Measurements from ENCODE around the gene RASIP1. TPM values are rescaled to one million over a fixed set of nuclear protein-coding genes. Genes with fewer than 3 reads are reported as not detected.
"Not testable (repeated sequence)": the region's sequence is repeated elsewhere in the genome, so short reads cannot be mapped to it uniquely, and the experiment has no call there.

RASIP1 gene
- total and polyA plus RNA-seq, 2 of the 8 experiments (the other 6 are each of a cell fraction or from before 2014, with no cell fraction given): 9.3 to 11.4 TPM

DNA sequence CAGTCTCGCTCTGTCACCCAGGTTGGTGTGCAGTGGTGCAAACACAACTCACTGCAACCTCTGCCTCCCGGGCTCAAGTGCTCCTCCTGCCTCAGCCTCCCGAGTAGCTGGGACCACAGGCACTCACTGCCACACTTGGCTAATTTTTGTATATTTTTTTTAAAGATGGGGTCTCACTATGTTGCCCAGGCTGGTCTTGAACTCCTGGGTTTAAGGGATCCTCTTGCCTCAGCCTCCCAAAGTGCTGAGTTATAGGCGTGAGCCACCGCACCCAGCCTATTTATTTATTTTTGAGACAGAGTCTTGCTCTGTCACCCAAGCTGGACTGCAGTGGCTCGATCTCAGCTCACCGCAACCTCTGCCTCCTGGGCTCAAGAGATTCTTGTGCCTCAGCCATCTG, 53.8 kb downstream of the RASIP1 start:
- H3K56ac ChIP-seq (replicated peaks; ENCODE audit: insufficient read length, low read depth, low read length); H3K9ac ChIP-seq (replicated peaks in 1 of 4; ENCODE audit: extremely low read depth in 1 of 4, low read depth in 3 of 4, low read length in 3 of 4); H3K4me1 ChIP-seq (replicated peaks in 1 of 4; ENCODE audit: control insufficient read depth in 3 of 4, insufficient read depth in 4 of 4, low read length in 3 of 4); H4K8ac ChIP-seq (ENCODE audit: extremely low read depth, insufficient read depth, low read length); H3K4me2 ChIP-seq (ENCODE audit: insufficient read depth in 1 of 2, low read depth in 2 of 2, low read length in 2 of 2); H3K18ac ChIP-seq (ENCODE audit: extremely low read depth, low read length); H4K20me1 ChIP-seq (replicated peaks in 1 of 2; ENCODE audit: control insufficient read depth in 1 of 2, insufficient read depth in 2 of 2, low read length in 2 of 2); H2BK20ac ChIP-seq (ENCODE audit: low read length); H2BK120ac ChIP-seq (replicated peaks; ENCODE audit: low read depth, low read length); H3K9me3 ChIP-seq (ENCODE audit: insufficient read depth in 2 of 2, low read depth in 1 of 2, low read length in 1 of 2); H2BK5ac ChIP-seq (ENCODE audit: low read depth, low read length); H3K4ac ChIP-seq (replicated peaks; ENCODE audit: insufficient read length, low read depth, low read length); FAIRE-seq; H2BK12ac ChIP-seq (ENCODE audit: low read depth, low read length); H3K79me1 ChIP-seq (ENCODE audit: low read depth, low read length); H3K27me3 ChIP-seq (replicated peaks in 1 of 4; ENCODE audit: control insufficient read depth in 3 of 4, extremely low read depth in 1 of 4, insufficient read depth in 3 of 4, low read length in 3 of 4); H2AK5ac ChIP-seq (ENCODE audit: low read depth, low read length); H4K91ac ChIP-seq (replicated peaks; ENCODE audit: insufficient read length, low read length); H3K23me2 ChIP-seq (ENCODE audit: low read depth, low read length); H3K79me2 ChIP-seq (ENCODE audit: control insufficient read depth in 1 of 2, insufficient read depth in 2 of 2, low read length in 2 of 2); H2AFZ ChIP-seq (ENCODE audit: low read length); H2BK15ac ChIP-seq (ENCODE audit: low read length); H4K5ac ChIP-seq (ENCODE audit: insufficient read length, low read depth, low read length); DNase-seq (ENCODE audit: low read depth in 1 of 2, low spot score in 2 of 2); H3K23ac ChIP-seq (ENCODE audit: insufficient read length); H3K14ac ChIP-seq (ENCODE audit: insufficient read length); H3K27ac ChIP-seq (ENCODE audit: low read depth, low read length); H3K4me3 ChIP-seq (ENCODE audit: extremely low read depth in 1 of 4, insufficient read depth in 2 of 4, low read depth in 3 of 4, low read length in 4 of 4); H3K36me3 ChIP-seq (ENCODE audit: control insufficient read depth in 2 of 4, insufficient read depth in 4 of 4, low read length in 3 of 4): not testable (repeated sequence)
- ChIA-PET CTCF (ENCODE audit: partially characterized antibody) (interaction anchor here (0.6 to 2.3 kb wide), 2 partner anchors 102 to 104 kb away, joined by 3 to 5 read pairs; no protein-coding TSS in a partner anchor), POLR2A (ENCODE audit: partially characterized antibody) (interaction anchor here (0.6 to 1.9 kb wide), 3 partner anchors 9 to 34 kb away, joined by 3 to 7 read pairs (median 3); partner anchors contain the start of gene FUT2)
- 95% methylated on average over 7 of the region's 7 CpGs; no CpG with 5 or more reads in 1 of the 2 experiments for WGBS, 2 experiments (ENCODE audit: extremely low coverage in 1 of 2, insufficient coverage in 1 of 2, insufficient read length in 1 of 2, insufficient replicate concordance in 2 of 2, low coverage in 1 of 2, low lambda C conversion rate in 2 of 2, missing lambda C conversion rate in 1 of 2)

Data from H1 (cell line).